SK-N-MC (cell line): ENCODE results near the gene VAV2.
A peak's percentile ranks its signal among the peaks of the same experiment; 100 is the strongest.
"Not testable (repeated sequence)": the region's sequence is repeated elsewhere in the genome, so short reads cannot be mapped to it uniquely, and the experiment has no call there.

Experiments
- DNase-seq: peaks from one replicate; pipeline ENCODE4 v3.0.0-alpha.2; 2011; ENCODE audit warnings: low read depth, low spot score
- H3K27ac ChIP-seq: fragments of 200-600 bp; sonication (generic); 2 replicates; pipeline ENCODE4 v1.5.1; 2016; ENCODE audit warnings: mixed run types
- H3K36me3 ChIP-seq: fragments of 200-600 bp; sonication (generic); 2 replicates; pipeline ENCODE4 v1.6.1; 2017; ENCODE audit warnings: antibody characterized with exemption, low read length, mixed read lengths; ENCODE audit not compliant: insufficient read depth
- H3K4me3 ChIP-seq: fragments of 200-600 bp; sonication (generic); 2 replicates; pipeline ENCODE4 v1.5.1; 2016
- H3K9ac ChIP-seq: fragments of 200-600 bp; sonication (generic); 2 replicates; pipeline ENCODE4 v1.8.0; 2017; ENCODE audit warnings: mixed run types, mixed read lengths; ENCODE audit not compliant: insufficient read length
- H3K9me3 ChIP-seq: fragments of 200-600 bp; sonication (generic); 2 replicates; pipeline ENCODE4 v1.6.1; 2017; ENCODE audit warnings: low read depth, mild to moderate bottlenecking, antibody characterized with exemption, low read length, moderate library complexity, mixed read lengths
- EZH2 ChIP-seq: fragments of 200-600 bp; sonication (generic); IDR thresholded peaks from one replicate; pipeline ENCODE4 v1.6.1; 2017; ENCODE audit warnings: antibody characterized with exemption
- FOXP2 ChIP-seq: optimal IDR thresholded peaks from 2 replicates; pipeline ENCODE3; 2011; ENCODE audit warnings: mild to moderate bottlenecking, moderate library complexity; ENCODE audit not compliant: insufficient read depth; ENCODE audit errors: extremely low read length, control extremely low read depth
- POLR2AphosphoS5 ChIP-seq: IDR thresholded peaks from 2 replicates; pipeline ENCODE4 v1.6.1; 2012; ENCODE audit warnings: mild to moderate bottlenecking, low read depth, low read length, borderline replicate concordance

Gene VAV2

DNA sequence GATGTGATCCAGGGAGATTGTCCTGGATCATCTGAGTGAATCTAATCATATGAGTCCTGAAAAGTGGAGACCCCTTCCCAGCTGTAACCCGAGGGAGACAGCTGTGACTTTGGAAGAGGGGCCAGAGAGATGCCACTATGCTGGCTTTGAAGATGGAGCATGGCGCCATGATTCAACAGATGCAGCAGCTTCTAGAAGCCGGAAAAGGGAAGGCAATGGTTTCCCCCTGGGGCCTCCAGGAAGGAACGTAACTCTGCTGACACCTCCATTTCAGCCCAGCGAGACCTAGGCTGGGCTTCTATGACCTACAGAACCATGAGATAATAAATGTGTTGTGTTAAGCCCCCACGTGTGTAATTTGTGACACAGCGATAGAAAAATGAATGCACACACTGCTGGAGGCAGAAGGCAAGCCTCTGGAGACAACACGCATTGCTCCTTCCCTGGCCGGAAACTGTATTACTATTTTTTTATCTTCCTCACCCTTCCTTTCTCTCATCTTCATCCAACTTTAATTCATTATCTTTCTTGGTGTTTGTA is 237.4 kb downstream of the VAV2 start:
- Histone ChIP-seq H3K9me3 (no peaks in the 10 kb centered on the region), H3K4me3 (no peak overlapping the region), H3K9ac (no peak overlapping the region), H3K27ac (no peak overlapping the region), H3K36me3 (no peaks in the 10 kb centered on the region)
- TF ChIP-seq EZH2: no peak
- no peak for TF ChIP-seq POLR2AphosphoS5
- TF ChIP-seq FOXP2: no peak
- DNase-seq: no peak

DNA sequence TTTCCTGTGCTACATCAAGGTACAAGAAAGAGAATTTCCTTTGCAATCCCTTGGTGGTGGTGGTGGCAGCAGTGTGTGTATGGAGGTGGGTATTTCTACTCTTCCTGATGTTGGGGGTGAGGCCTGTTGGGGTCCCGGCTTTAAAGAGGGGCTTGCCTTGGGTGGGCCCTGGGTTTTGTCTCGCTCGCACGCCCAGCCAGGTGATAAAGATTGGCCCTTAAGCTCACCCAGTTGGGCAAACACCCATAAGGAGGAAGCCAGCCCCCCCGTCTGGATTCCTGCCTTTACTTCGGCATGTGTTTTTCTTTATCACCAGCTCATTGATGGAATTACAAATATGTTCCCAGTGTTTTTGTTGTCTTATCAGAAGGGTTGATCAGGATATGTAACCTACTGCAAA is 237.9 kb downstream of the VAV2 start:
- DNase-seq: no peak
- Histone ChIP-seq H3K9me3 (no peaks in the 10 kb centered on the region), H3K27ac (no peak overlapping the region), H3K36me3 (no peaks in the 10 kb centered on the region), H3K4me3 (no peak overlapping the region), H3K9ac (no peak overlapping the region)
- TF ChIP-seq FOXP2 (no peak), POLR2AphosphoS5 (no peak)

DNA sequence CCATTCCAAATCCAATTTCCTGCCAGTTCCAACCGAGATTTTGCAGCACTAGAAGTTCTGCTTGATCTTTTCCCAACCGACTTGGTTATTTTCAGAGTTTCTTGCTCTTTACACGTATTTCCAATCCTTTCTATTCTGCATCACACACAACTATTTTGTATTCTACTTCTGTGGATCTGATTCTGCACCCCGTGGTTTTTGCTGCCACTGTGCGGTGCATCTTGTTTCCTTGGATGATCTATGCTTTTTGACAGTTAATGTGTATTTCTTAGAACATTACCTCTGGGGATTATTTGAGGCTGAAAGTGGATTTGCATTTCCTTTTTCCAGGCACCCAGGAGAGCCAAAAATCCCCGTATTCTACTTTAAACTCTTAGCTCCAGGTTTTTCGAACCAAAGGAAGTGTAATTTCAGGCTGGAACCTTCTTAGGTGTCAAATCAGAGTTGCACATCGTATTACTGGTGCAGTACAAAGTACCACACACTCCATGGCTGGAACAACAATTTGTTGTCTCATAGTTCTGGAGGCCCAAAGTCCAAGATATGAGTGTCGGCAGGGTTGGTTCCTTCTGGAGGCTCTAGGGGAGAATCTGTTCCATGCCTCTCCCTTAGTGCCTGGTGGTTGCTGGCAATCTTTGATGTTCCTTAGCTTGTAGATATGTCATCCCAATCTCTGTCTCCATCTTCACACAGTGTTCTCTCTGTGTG is 239.2 kb downstream of the VAV2 start:
- Histone ChIP-seq H3K9ac (no peak overlapping the region), H3K27ac (no peak overlapping the region), H3K9me3 (no peaks in the 10 kb centered on the region), H3K4me3 (no peak overlapping the region), H3K36me3 (no peaks in the 10 kb centered on the region)
- TF ChIP-seq EZH2: no peak
- no peak for TF ChIP-seq FOXP2
- no peak for TF ChIP-seq POLR2AphosphoS5
- DNase-seq: no peak

DNA sequence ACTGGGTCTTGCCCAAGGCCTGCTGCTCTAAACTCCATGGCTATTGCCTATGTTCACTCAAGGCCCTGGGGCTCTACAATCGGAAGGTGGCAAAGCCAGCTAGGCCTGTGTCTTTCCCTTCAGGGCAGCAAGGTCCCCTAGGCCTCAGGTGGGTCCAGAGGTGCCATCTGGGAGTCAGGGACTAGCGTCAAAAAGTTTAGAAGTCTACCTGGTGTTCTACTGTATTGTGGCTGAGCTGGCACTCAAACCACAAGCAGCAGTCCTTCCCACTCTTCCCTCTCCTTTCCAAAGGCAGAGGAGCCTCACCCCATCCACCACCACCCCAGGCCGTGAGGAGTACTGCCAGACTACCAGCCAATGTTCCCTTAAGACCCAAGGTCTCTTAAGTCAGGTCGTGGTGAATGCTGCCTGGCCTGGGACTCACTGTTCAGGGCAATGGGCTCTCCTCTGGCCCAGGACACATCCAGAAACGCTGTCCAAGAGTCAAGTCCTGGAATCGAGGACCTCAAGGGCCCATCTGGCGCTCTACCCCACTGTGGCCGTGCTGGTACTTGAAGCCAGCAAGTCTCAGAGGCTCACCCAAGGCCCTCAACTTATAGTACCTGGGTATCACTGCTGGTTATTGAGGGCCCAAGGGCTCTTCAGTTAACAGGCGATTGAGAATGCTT is 241.0 kb downstream of the VAV2 start:
- Histone ChIP-seq H3K9ac (no peak overlapping the region), H3K36me3 (no peaks in the 10 kb centered on the region), H3K9me3 (no peaks in the 10 kb centered on the region), H3K27ac (no peak overlapping the region), H3K4me3 (no peak overlapping the region)
- DNase-seq: no peak
- TF ChIP-seq FOXP2: no peak
- no peak for TF ChIP-seq POLR2AphosphoS5
- no peak for TF ChIP-seq EZH2

DNA sequence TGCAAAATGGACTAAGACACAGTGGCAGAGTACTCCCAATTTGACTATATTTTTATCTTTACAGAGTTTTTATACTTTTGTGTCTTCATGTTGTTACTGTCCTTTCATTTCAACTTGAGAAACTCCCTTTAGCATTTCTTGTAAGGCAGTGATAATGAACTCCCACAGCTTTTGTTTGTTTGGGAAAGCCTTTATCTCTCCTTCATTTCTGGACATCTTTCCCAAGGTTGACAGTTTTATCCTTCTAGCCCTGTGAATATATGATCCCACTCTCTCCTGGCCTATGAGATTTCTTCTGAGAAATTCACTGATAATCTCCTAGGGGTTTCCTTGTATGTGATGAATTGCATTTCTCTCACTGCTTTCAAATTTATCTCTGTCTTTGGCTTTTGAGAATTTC is 244.8 kb downstream of the VAV2 start:
- H3K27ac ChIP-seq: no peak overlapping the region
- DNase-seq: no peak
- no peak overlapping the region for H3K9ac ChIP-seq
- no peaks in the 10 kb centered on the region for H3K9me3 ChIP-seq
- H3K4me3 ChIP-seq: no peak overlapping the region
- TF ChIP-seq POLR2AphosphoS5 (no peak), EZH2 (no peak), FOXP2 (no peak)
- H3K36me3 ChIP-seq: no peaks in the 10 kb centered on the region

DNA sequence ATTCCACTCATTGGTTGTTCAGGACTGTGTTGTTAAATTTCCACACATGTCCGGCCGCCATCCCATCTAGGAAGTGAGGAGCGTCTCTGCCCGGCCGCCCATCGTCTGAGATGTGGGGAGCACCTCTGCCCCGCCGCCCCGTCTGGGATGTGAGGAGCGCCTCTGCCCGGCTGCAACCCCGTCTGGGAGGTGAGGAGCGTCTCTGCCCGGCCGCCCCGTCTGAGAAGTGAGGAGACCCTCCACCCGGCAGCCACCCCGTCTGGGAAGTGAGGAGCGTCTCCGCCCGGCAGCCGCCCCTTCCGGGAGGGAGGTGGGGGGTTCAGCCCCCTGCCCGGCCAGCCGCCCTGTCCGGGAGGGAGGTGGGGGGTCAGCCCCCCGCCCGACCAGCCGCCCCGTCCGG is 247.6 kb downstream of the VAV2 start:
- not testable (repeated sequence) for DNase-seq, H3K27ac ChIP-seq, H3K4me3 ChIP-seq, H3K36me3 ChIP-seq, H3K9ac ChIP-seq, H3K9me3 ChIP-seq

DNA sequence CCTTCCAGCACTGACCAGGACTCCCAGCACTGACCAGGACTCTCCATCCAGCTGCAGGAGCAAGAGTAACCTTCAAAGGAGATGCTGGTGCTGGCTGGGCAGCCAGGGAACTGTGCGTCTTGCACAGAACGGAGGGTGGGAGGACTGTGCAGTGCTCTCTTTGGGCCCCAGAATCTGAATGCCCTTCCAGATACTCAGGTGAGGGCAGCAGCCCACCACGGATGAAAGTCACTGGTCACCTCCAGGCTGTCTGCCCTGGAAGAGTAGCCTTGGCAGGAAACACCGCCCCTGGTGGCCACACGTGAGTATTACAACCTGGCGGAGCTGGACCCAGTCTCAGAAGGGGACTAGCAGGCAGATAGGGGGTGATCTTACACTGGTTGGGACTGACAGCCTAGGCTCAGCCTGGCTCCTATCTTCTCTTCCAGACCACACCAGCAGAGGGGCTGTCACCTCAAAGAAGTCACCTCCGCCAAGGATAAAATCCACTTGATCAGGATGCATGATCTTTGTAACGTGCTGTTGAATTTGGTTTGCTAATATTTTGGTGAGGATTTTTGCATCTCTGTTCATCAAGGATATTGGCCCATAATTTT is 249.2 kb downstream of the VAV2 start:
- no peak overlapping the region for H3K9ac ChIP-seq
- peak; percentile 34 for DNase-seq
- H3K27ac ChIP-seq: no peak overlapping the region
- no peaks in the 10 kb centered on the region for H3K36me3 ChIP-seq
- TF ChIP-seq POLR2AphosphoS5: no peak
- TF ChIP-seq FOXP2: no peak
- no peak for TF ChIP-seq EZH2
- no peaks in the 10 kb centered on the region for H3K9me3 ChIP-seq
- H3K4me3 ChIP-seq: no peak overlapping the region

DNA sequence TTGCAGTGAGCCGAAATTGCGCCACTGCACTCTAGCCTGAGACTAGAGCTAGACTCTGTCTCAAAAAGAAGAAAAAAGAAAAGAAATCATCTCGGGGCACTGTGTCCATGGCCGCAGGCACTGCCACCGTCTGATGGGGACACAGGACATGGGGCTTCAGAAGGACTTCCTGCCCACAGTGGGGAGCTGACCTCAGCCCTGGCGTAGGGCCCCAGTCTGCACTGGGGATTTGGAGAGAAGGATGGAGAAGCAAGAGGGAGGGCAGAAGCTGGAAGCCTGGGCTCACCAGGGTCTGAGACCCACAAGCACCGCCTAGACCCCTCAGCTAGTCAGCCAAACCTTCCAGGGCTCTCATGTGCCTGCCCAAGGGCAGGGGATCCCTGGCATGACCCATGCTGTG is 249.9 kb downstream of the VAV2 start:
- TF ChIP-seq POLR2AphosphoS5 (no peak), EZH2 (no peak), FOXP2 (no peak)
- no peak for DNase-seq
- no peaks in the 10 kb centered on the region for H3K36me3 ChIP-seq
- no peak overlapping the region for H3K4me3 ChIP-seq
- no peak overlapping the region for H3K9ac ChIP-seq
- no peak overlapping the region for H3K27ac ChIP-seq
- no peaks in the 10 kb centered on the region for H3K9me3 ChIP-seq

DNA sequence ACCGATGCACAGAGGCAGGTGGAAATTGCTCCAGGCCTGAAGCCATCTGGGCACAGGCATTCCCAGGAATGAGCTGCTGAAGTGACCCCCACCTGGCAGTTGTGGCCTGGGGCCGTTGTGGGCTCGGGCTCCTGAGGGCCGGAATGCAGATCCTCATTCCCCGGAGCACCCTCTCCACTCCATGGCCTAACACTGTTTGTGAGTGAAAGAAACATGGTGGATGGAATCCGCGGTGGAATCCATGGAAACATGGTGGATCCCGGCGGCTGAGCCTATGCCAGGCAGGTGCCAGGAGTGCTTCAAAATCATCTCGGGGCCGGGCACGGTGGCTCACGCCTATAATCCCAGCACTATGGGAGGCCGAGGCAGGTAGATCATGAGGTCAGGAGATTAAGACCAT is 250.4 kb downstream of the VAV2 start:
- Histone ChIP-seq H3K4me3 (no peak overlapping the region), H3K9ac (no peak overlapping the region), H3K36me3 (no peaks in the 10 kb centered on the region), H3K9me3 (no peaks in the 10 kb centered on the region), H3K27ac (no peak overlapping the region)
- DNase-seq: no peak
- no peak for TF ChIP-seq POLR2AphosphoS5
- TF ChIP-seq FOXP2: no peak
- no peak for TF ChIP-seq EZH2
